Activated T-cell treated with anti-CD3 and anti-CD28 coated beads, Interleukin-2, amount 50 U/mL, for 48 hours (primary cell): ENCODE data around the gene TUBB4A.
"Not testable (repeated sequence)": the region's sequence is repeated elsewhere in the genome, so short reads cannot be mapped to it uniquely, and the experiment has no call there.

Experiments
- DNase-seq, 2 experiments: peaks; one replicate each; pipeline ENCODE4 v3.0.0-alpha.2; 2020

The TUBB4A gene

DNA sequence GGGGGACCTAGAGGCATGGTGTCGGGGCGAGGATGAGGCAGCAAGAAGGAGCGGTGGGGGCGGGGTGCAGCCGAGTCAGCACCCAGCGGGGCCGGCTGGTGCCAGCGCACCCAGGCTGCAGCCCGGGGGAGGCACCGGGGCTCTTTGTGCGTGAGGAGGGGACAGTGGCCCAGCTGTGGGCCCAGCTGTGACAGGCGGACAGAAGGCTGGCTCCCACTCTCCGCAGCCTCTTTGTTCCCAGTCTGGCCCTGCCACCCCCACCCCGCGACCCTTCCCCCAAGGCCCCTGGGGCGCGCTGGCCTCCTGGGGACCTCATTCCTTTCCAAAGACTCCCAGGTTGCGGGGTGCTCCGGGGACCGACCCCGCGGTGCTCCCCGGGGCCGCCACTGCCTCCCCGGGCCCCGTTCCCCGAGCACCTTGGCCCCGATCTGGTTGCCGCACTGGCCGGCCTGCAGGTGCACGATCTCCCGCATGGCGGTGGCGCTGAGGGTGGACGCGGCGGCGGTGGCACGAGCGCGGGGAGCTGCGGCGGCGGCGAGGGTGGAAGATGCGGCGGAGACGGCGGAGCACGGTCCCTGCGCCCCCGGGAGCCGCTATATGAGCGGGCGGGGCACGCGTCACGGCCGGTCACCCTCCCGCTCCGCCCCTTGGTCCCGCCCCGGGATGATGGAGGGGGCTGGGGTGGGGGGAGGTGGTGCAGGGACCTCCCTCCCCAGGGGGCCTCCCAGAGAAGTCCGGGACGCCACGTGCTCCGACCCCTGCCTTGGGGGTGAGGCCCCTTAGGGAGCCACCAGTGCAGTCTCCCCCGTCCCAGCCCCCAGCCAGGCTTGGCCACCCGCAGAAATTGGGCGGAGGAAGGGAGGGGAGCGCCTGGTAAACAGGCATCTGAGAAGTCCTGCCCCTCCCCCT, at the start of gene TUBB4A:
TSS of gene TUBB4A (minus strand) at position 570 of the 909 bp plus-strand sequence. CDS start at position 473, 97 bp downstream.
- DNase-seq = peak; percentile 68 to 69

DNA sequence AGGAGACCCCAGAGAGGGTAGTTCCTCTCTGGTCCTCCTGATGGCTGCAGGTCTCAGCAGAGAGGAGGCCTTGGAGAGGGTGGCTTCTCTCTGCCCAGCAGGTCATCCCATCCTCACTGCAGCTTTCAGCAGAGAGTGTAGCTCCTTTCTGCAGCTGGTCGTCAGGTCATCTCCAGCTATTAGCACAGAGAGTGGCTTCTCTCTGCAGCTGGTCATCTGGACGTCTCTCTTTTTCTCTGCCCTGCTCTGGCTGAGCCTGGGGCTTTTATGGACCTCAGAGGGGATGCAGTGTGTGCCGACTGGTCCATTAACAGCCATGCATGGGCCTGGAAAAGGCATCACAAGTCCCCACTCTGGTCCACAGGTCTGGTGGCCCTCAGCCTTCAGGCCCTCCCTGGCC, 49.0 kb upstream of the TUBB4A start:
- no peak for DNase-seq

DNA sequence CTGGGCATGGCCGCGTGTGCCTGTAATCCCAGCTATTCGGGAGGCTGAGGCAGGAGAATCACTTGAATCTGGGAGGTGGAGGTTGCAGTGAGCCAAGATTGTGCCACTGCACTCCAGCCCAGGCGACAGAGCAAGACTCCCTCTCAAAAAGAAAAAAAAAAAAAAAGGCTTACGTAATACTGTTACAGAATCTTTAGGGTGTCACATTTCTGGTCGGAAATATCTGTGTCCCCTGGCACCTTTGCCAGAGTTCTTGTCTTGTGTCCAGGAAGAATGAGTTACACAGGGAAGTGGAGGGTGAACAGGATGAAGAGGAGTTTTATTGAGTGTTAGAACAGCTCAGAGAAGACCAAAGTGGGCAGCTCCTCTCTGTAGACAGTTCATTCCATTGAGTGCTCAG, 48.6 kb upstream of the TUBB4A start:
- not testable (repeated sequence) for DNase-seq

DNA sequence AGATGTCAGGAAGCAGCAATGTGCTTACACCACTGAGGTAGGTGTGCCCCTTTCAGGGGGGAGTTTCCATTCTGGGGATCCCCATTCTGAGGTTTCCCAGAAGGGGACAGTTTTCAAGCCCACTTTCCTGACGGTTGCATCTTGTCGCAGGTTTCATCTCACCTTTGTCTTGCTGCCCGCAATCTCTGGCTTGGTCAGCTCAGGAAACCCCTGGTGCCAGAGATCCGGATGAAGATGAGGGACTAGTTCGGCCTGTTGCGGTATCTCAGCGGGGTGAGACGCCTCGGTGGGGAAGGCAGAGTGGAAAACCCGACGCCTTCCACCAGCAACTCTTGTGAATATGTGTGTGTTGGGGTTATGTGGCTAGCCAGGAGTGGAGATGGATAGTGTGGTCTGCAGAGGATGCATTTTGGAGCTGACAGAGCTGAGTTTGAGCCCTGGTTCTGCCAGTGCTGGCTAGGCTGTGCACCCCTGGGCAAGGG, 41.8 kb upstream of the TUBB4A start:
- DNase-seq = no peak

DNA sequence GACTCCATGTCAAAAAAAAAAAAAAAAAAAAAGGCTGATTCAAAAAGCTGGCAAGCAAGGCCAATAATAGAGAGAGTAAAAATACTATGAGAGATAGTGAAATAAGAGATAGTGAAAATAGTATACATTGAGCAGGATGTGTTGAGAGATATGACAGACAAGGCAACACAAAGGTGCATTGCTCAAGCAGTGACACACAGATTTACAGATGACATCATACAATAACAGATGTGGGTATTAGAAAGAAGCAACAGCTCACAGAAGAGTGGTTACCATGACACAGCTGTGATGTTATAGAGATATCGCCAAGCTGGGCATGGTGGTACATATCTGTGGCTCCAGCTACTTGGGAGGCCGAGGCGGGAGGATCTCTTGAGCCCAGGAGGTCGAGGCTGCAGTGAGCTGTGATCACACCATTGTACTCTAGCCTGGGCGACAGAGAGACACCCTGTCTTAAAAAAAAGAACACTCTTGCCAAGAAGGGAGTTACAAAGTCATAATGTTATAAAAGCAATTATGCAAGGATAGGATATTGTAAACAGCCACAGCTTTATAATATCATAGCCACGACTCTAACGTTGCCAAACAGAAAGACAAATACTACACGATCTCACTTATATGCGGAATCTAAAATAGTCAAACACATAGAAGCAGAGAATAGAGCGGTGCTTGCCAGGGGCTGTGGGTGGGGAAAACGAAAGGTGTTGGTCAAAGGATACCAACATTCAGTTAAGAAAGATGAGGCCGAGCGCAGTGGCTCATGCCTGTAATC, 39.0 kb upstream of the TUBB4A start:
- DNase-seq = no peak

DNA sequence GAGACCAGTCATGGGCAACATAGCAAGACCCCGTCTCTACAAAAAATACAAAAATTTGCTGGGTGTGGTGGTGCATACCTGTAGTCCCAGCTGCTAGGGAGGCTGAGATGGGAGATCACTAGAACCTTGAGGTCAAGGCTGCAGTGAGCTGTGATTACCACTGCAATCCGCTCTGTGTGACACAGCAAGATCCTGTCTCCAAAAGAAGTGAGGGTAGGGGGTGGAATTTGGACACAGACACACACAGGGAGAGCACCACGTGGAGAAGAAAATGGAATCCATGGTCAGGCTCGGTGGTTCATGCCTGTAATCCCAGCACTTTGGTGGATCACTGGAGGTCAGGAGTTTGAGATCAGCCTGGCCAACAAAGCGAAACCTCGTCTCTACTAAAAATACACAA, 37.4 kb upstream of the TUBB4A start:
- no peak for DNase-seq

DNA sequence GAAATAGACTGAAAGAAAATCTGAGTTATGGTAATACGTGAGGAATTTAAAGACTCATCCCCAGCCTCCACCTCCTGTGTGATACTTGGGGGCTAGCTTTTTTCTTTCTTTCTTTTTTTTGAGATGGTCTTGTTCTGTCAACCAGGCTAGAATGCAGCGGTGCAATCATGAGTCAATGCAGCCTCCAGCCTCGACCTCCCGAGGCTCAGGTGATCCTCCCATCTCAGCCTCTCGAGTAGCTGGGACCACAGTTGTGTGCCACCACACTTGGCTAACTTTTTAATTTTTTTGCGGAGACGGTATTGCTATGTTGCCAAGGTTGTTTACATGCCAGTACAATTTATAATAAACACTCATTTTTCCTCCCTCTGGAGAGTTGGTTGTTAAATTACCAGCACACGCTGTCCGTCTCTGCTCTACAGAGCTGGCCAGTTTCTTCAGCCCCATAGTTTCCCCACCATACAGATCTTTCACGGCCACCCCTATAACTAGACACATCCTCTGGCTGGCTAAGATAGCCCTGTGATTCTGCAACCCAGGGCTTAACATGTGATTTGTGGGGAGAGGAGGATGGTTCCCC, 33.5 kb upstream of the TUBB4A start:
- DNase-seq = no peak

DNA sequence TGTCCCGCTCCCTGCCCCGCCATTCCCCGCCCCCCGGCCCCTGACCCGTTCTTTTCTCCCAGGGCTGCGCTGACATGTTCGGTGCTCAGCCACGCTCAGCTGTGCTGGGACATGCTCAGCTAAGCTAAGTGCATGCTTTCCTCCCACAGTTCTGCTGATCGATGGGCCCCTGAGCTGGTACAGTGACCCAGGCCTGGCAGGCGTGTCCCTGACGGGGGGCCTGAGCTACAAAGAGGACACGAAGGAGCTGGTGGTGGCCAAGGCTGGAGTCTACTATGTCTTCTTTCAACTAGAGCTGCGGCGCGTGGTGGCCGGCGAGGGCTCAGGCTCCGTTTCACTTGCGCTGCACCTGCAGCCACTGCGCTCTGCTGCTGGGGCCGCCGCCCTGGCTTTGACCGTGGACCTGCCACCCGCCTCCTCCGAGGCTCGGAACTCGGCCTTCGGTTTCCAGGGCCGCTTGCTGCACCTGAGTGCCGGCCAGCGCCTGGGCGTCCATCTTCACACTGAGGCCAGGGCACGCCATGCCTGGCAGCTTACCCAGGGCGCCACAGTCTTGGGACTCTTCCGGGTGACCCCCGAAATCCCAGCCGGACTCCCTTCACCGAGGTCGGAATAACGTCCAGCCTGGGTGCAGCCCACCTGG, 32.5 kb upstream of the TUBB4A start:
- no peak for DNase-seq

DNA sequence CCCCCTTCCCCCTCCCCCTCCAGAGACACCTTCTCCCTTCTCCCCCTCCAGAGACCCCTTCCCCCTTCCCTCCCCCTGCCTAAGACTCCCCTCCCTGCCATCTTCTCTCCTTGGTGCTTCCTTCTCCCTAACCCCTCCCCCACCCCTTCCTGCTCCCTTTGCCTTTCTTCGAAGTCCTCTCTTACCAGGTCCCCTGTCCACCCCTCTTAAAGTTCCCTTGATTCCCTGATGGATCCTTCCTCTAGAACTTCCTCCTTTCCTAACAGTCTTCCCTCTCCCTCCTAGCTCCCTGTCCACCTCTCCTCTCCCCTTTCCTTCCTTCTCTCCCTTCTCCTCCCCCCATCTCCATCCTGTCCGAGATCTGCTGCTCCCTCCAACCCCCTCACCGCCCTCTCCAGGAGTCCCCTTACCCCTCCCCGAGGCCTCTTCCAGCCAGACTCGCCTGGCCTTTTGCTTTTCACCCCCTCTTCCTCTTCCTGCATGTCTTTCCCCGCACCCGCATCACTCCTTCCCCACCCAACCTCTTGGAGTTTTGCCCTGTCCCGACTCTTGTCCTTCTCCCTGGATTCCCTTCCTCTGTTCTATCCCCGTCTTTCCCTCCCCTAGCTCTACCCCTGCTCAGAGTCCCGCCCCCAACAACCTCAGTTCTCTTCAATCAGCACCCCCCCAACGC, 31.8 kb upstream of the TUBB4A start:
- DNase-seq = no peak

DNA sequence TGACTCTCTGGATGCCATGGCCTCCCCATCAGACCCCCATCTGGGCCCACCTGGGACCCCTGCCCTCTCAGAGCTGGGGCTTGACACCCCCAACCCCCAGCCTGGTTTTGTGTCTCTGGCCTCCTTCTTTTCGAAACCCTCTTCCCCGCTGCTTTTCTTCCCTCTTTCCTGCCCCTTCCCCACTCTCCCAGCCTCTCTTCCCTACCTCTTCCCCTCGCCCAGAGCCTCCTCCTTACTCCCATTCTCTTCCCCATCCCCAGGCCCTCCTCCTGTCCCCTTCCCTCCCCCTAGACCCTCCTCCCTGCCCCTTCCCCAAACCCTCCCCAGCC, 30.9 kb upstream of the TUBB4A start:
- DNase-seq = no peak

DNA sequence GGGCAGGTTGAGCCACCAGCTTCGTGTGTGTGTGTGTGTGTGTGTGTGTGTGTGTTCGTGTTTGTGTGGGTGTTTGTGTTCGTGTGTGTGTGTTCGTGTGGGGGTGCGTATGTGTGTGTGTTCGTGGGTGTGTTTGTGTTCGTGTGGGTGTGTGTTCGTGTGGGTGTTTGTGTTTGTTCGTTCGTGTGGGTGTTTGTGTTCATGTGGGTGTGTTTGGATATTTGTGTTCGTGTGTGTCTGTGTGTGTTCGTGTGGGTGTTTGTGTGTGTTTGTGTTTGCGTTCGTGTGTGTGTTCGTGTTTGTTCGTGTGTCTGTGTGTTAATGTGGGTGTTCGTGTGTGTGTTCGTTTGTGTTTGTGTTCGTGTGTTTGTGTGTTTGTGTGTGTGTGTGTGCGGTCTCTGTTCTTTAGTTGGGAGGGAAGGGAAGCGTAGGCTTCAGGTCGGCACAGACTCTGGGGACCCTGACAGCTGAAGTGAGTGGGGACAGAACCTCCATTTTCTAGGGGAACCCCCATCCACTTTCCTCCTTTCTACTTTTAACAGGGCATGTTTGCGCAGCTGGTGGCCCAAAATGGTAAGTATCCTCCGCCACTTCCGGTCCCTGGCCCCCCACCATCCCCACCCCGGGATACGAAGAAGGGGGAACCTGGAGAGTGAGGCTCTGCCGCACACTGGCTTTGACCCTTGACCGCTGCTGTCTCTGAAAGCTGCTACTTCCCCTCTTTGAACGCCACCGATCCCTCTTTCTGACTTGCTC, 30.3 kb upstream of the TUBB4A start:
- DNase-seq = peak in 1 of 2 experiments; percentile 41

DNA sequence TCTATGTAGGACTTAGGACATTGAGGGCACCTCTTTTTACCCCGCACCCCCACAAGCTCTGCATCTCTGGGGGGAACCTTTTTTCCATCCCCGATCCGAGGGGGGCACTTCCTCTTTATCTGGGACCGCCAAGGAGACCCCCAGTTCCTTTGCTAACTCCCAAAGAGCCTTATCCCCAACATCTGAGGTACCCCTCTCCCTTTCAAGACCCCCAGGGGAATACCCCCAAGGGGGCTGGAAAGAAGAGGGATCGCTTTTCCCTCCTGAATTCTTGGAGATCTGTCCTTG, 29.8 kb upstream of the TUBB4A start:
- DNase-seq = no peak

DNA sequence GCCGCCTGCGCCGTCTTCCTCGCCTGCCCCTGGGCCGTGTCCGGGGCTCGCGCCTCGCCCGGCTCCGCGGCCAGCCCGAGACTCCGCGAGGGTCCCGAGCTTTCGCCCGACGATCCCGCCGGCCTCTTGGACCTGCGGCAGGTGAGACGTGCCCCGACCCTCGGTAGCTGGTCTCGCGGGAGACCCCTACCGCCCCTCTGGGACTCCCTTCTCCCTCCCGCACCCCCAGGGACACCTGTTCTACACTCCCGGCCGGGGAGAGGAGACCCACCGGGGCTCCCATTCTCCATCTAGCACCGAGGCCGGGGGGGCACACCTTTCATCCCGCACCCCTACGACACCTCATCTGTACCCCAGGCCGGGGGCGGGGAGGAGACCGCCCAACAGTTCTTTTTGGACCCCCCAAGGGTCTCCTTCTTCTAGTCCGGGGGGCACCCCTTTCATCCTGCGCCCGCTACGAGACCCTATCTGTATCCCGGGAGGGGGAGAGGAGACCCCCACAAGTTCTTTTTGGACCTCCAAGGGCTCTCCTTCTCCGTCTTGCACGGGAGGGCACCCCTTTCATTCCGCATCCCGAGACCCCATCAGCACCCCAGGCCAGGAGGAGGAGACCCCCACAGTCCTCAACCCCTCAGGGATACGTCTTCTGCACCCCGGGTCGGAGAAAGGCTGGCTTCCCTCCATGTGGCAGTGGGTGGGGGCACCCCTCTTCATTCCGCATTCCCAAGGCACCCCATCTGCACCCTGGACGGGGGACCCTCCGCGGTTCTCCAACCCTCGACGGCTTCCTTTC, 29.2 kb upstream of the TUBB4A start:
- no peak for DNase-seq

DNA sequence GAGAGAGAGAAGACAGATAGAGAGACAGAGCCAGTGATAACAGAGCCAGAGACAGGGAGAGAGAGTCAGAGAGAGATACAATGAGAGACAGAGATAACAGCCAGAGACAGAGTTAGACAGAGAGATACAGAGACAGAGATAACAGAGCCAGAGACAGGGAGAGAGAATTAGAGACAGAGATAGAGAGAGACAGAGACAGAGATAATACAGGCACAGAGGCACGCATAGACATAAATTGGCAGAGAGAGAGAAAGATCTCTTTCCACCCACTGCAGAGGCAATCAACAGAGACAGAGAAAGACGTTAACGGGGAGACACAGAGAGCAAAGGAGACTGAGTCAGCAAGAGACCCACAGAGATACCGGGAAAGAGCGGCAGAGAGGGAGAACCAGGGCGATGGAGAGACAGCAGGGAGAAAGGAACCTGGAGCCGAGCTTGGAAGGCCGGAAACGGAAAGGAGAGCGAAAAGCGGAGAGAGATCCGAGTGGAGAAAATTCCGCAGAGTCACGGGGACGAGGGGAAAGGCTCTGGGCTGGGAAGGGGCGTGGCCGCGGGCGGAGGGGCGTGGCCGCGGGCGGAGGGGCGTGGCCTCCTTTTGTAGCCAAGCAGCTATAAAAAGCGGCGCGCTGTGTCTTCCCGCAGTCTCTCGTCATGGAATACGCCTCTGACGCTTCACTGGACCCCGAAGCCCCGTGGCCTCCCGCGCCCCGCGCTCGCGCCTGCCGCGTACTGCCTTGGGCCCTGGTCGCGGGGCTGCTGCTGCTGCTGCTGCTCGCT, 28.5 kb upstream of the TUBB4A start, which contains the start of gene TNFSF9:
TSS of gene TNFSF9 (plus strand) at position 641 of the 777 bp plus-strand sequence. CDS start at position 652, 11 bp downstream.
- peak; percentile 88 to 92 for DNase-seq

DNA sequence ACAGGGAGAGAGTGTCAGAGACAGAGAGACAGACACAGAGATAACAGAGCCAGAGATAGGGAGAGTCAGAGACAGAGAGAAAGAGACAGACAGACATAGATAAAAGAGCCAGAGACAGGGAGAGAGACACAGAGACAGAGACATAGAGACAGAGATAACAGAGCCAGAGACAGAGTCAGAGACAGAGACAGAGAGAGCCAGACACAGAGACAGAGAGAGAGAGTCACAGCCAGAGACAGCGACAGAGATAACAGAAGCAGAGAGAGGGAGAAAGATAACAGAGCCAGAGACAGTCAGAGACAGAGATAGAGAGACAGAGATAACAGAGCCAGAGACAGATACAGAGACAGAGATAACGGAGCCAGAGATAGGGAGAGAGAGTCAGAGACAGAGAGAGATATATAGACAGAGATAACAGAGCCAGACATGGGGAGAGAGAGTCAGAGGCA, 27.9 kb upstream of the TUBB4A start:
- DNase-seq = no peak

DNA sequence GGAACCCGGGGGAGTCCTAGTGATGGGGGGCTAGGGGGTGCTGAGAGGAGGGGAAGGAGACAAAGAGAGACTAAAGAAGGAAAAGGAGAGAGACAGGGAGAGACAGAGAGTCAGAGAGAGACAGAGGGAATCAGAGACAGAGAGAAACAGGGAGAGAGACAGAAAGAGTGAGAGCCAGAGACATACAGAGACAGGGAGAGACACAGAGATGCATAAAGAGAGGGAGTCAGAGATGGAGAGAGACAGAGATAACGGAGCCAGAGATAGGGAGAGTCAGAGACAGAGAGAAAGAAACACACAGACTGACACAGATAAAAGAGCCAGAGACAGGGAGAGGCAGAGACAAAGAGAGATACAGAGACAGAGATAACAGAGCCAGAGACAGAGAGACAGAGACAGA, 27.2 kb upstream of the TUBB4A start:
- DNase-seq = no peak

DNA sequence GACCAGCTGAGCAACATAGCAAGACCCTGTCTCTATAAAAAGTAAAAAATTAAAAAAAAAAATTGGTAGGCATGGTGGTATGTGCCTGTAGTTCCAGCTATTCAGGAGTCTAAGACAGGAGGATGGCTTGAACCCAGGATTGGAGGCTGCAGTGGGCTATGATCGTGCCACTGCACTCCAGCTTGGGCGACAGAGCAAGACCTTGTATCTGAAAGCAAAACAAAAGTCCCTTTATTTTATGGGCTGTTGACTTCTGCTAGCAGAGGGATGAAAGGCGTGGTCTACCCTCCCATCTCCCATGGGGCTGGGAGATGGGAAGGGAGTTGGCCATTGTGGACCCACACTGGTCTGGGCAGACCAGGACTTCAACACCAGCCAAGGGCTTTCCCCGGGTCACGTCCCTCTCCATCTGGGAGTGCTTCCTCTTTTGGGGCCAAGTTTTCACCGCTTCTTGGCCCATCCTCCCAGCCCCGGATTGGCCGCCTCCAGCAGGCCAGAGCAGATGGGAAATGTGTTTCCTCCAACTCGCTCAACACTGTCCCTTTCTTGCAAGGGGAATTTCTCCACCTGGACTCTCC, 26.5 kb upstream of the TUBB4A start:
- DNase-seq = no peak

DNA sequence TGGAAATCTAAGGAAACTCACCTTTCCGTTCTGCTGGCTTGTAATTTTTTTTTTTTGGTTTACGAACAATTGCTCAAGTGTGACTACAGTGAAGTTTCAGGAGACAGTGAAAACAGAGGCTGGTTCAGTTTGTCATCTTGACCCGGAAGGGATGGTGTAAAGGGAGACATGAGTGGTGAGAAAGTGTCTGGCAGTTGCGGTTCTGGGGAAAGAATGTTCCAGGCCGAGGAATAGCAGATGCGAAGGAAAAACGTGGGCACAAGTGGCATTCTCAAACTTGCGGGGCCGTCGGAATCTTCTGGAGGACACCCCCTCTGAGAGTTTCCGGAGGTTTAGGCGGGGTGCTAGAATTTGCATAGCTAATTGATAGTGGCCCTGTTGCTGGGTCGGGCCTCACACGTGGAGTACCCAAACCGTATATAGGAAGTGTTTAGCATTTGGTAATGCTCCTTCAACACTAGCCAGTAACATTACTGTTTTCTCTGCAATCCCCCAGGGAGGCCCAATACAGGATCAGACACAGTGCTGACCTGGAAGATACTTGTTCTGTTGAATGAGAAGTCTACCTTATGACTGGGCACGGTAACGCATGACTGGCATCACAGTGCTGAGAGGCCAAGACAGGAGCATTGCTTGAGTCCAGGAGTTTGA, 25.9 kb upstream of the TUBB4A start:
- DNase-seq = no peak

DNA sequence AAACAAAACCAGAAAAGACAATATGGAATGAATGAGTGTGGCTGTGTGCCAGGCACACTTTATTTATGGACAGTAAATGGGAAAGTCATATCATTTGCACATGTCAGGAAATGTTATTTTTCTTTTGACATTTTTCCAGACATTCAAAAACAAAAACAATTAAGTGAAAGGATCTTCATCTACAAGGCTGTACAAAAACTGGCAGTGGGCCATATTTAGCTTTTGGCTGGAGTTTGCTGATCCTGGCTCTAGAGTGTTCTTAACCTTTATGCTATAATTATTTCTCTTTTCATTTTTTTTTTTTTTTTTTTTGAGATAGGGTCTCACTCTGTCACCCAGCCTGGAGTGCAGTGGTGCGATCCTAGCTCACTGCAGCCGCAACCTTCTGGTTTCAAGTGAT, 22.2 kb upstream of the TUBB4A start:
- no peak for DNase-seq
